HepG2 (cell line): ENCODE results near the gene RWDD2A. TPM values are rescaled to one million over a fixed set of nuclear protein-coding genes. Genes with fewer than 3 reads are reported as not detected.

Experiments
- ATF7-NPFF ChIP-seq: sonication (generic); formaldehyde crosslinking; IDR thresholded peaks from 2 replicates; pipeline ENCODE4 v1.8.1; 2023; ENCODE audit warnings: mild to moderate bottlenecking, low read depth, missing genetic modification reagents, moderate library complexity
- ERF ChIP-seq: IDR thresholded peaks from 2 replicates; pipeline ENCODE4 v1.6.1; 2018; ENCODE audit warnings: missing biosample characterization, missing genetic modification reagents
- KMT2A ChIP-seq: sonication (generic); formaldehyde crosslinking; IDR thresholded peaks from 2 replicates; pipeline ENCODE4 v1.4.0; 2020; ENCODE audit warnings: missing genetic modification reagents
- MYC ChIP-seq: sonication (generic); formaldehyde crosslinking; IDR thresholded peaks from 2 replicates; pipeline ENCODE4 v1.9.0; 2021; ENCODE audit warnings: missing genetic modification reagents, borderline replicate concordance
- PRMT3 ChIP-seq: sonication (generic); formaldehyde crosslinking; IDR thresholded peaks from 2 replicates; pipeline ENCODE4 v1.8.1; 2022; ENCODE audit warnings: low read depth, mild to moderate bottlenecking, moderate library complexity, missing genetic modification reagents, borderline replicate concordance
- SAP130 ChIP-seq: IDR thresholded peaks from 2 replicates; pipeline ENCODE4 v1.6.1; 2016; ENCODE audit warnings: low read depth
- TGIF2 ChIP-seq: IDR thresholded peaks from 2 replicates; pipeline ENCODE4 v1.6.1; 2016; ENCODE audit warnings: control low read depth, missing compliant biosample characterization
- ZBTB7A ChIP-seq: sonication (generic); formaldehyde crosslinking; IDR thresholded peaks from 2 replicates; pipeline ENCODE4 v1.8.0; 2022; ENCODE audit warnings: mild to moderate bottlenecking, missing genetic modification reagents
- ZNF20 ChIP-seq: sonication (generic); formaldehyde crosslinking; IDR thresholded peaks from 2 replicates; pipeline ENCODE4 v1.4.0; 2020; ENCODE audit warnings: mild to moderate bottlenecking, moderate library complexity, missing genetic modification reagents
- ZNF546 ChIP-seq: sonication (generic); formaldehyde crosslinking; conservative IDR thresholded peaks from 2 replicates; pipeline ENCODE4 v1.8.1; 2023; ENCODE audit warnings: mild to moderate bottlenecking, missing genetic modification reagents
- polyA plus RNA-seq, 8 experiments: library from polyadenylated mRNA; depleted of rRNA in 3 of 8; stranded (reverse) in 7 of 8; unstranded in 1 of 8; fragments of >200 nt; fragmentation: Illumina TruSeq in 4 of 8; extraction: Trizol in 4 of 8; gene quantifications; 2 replicates each; pipeline versions ENCODE4 v1.2.1 to v1.2.3, GENCODE V29; 2011 to 2016; ENCODE audit warnings: low read depth in 4 of 8, missing spikeins in 1 of 8, mixed read lengths in 1 of 8; ENCODE audit not compliant: insufficient read depth in 1 of 8
- total RNA-seq, 5 experiments: library from RNA; depleted of rRNA; stranded (reverse); fragments of >200 nt; fragmentation: Illumina TruSeq; extraction: Trizol; gene quantifications; 2 replicates each; pipeline ENCODE4 v1.2.3, GENCODE V29; 2016; ENCODE audit warnings: low read depth in 1 of 5
- TF ChIP-seq, protein P1 (sequence below): sonication (generic); formaldehyde crosslinking; IDR thresholded peaks from 2 replicates; pipeline ENCODE4 v1.8.1; 2022; ENCODE audit warnings: mild to moderate bottlenecking, missing genetic modification reagents
- TF ChIP-seq, protein P2 (sequence below): sonication (generic); formaldehyde crosslinking; IDR thresholded peaks from 2 replicates; pipeline ENCODE4 v1.5.1; 2020; ENCODE audit warnings: mild to moderate bottlenecking, missing genetic modification reagents, moderate library complexity
- TF ChIP-seq, protein P3 (sequence below): sonication (generic); formaldehyde crosslinking; IDR thresholded peaks from 2 replicates; pipeline ENCODE4 v1.4.0; 2020; ENCODE audit warnings: missing genetic modification reagents, mild to moderate bottlenecking, borderline replicate concordance
- TF ChIP-seq, protein P4 (sequence below): IDR thresholded peaks from 2 replicates; pipeline ENCODE4 v1.6.1; 2016; ENCODE audit warnings: missing compliant biosample characterization, missing genetic modification reagents, borderline replicate concordance
- TF ChIP-seq, protein P5 (sequence below): sonication (generic); formaldehyde crosslinking; conservative IDR thresholded peaks from 2 replicates; pipeline ENCODE4 v1.4.0; 2020; ENCODE audit warnings: missing genetic modification reagents

Gene RWDD2A
- total and polyA plus RNA-seq, 2 of the 13 experiments (the other 11 are each of a cell fraction or from before 2014, with no cell fraction given), result 5.3 to 8.1 TPM

DNA sequence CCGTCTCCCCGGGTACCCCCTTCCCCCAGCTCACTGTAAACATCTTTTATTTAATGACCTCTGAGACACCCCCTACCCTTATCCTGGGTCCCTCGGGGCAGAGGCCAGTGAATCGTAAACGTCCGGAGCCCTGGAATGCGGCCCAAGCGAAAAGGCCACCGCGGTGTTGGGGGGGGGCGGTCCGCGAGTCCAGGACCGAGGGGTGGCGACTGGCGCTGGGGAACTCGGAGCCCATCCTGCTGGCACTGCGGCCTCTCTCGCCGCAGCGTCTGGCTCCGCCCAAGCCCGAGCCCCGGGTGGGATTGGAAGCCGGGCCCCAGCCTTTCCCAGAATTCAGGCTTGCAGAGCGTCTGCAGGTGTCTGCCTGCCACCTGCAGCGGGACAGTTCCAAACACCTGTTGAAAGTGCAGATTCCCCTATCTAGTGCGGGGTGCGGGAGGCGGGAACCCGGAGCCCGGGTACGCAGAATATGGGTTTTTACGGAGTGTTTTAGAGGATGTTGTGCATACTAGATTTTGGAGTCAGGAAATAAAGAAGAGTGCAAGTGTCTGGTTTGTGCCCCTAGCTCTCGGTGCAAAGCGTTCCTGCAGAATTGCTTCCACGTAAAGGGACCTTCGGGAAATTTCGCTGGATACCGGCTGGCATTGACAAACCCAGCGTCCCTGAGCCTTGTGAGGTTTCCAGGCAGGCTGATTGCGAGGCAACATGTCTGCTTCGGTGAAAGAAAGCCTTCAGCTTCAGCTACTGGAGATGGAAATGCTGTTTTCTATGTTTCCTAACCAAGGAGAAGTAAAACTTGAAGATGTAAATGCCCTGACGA lies 800 bp downstream of the RWDD2A start (continued):
- 0 out of 2 replicates have a peak, but pooled peaks have one; percentile 3 for TF ChIP-seq ZBTB7A (CRISPR knock-in tag)
- no peak for TF ChIP-seq ZNF546 (CRISPR knock-in tag)
- TF ChIP-seq KMT2A (CRISPR knock-in tag), result peak; percentile 65; the same call in 1 of the 2 replicates
- TF ChIP-seq, protein P1, sequence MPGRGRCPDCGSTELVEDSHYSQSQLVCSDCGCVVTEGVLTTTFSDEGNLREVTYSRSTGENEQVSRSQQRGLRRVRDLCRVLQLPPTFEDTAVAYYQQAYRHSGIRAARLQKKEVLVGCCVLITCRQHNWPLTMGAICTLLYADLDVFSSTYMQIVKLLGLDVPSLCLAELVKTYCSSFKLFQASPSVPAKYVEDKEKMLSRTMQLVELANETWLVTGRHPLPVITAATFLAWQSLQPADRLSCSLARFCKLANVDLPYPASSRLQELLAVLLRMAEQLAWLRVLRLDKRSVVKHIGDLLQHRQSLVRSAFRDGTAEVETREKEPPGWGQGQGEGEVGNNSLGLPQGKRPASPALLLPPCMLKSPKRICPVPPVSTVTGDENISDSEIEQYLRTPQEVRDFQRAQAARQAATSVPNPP (CRISPR knock-in tag), result peak; percentile 15; the same call in 1 of the 2 replicates
- TF ChIP-seq, protein P2, sequence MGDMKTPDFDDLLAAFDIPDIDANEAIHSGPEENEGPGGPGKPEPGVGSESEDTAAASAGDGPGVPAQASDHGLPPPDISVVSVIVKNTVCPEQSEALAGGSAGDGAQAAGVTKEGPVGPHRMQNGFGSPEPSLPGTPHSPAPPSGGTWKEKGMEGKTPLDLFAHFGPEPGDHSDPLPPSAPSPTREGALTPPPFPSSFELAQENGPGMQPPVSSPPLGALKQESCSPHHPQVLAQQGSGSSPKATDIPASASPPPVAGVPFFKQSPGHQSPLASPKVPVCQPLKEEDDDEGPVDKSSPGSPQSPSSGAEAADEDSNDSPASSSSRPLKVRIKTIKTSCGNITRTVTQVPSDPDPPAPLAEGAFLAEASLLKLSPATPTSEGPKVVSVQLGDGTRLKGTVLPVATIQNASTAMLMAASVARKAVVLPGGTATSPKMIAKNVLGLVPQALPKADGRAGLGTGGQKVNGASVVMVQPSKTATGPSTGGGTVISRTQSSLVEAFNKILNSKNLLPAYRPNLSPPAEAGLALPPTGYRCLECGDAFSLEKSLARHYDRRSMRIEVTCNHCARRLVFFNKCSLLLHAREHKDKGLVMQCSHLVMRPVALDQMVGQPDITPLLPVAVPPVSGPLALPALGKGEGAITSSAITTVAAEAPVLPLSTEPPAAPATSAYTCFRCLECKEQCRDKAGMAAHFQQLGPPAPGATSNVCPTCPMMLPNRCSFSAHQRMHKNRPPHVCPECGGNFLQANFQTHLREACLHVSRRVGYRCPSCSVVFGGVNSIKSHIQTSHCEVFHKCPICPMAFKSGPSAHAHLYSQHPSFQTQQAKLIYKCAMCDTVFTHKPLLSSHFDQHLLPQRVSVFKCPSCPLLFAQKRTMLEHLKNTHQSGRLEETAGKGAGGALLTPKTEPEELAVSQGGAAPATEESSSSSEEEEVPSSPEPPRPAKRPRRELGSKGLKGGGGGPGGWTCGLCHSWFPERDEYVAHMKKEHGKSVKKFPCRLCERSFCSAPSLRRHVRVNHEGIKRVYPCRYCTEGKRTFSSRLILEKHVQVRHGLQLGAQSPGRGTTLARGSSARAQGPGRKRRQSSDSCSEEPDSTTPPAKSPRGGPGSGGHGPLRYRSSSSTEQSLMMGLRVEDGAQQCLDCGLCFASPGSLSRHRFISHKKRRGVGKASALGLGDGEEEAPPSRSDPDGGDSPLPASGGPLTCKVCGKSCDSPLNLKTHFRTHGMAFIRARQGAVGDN (CRISPR knock-in tag), result peak; percentile 49
- 0 out of 2 replicates have a peak, but pooled peaks have one; percentile 24 for TF ChIP-seq ATF7-NPFF (CRISPR knock-in tag)
- TF ChIP-seq ERF, result no peak
- peak; percentile 54; the same call in 1 of the 2 replicates for TF ChIP-seq SAP130
- no peak for TF ChIP-seq MYC (CRISPR knock-in tag)
- TF ChIP-seq PRMT3 (CRISPR knock-in tag), result 0 out of 2 replicates have a peak, but pooled peaks have one; percentile 36
- TF ChIP-seq, protein P3, sequence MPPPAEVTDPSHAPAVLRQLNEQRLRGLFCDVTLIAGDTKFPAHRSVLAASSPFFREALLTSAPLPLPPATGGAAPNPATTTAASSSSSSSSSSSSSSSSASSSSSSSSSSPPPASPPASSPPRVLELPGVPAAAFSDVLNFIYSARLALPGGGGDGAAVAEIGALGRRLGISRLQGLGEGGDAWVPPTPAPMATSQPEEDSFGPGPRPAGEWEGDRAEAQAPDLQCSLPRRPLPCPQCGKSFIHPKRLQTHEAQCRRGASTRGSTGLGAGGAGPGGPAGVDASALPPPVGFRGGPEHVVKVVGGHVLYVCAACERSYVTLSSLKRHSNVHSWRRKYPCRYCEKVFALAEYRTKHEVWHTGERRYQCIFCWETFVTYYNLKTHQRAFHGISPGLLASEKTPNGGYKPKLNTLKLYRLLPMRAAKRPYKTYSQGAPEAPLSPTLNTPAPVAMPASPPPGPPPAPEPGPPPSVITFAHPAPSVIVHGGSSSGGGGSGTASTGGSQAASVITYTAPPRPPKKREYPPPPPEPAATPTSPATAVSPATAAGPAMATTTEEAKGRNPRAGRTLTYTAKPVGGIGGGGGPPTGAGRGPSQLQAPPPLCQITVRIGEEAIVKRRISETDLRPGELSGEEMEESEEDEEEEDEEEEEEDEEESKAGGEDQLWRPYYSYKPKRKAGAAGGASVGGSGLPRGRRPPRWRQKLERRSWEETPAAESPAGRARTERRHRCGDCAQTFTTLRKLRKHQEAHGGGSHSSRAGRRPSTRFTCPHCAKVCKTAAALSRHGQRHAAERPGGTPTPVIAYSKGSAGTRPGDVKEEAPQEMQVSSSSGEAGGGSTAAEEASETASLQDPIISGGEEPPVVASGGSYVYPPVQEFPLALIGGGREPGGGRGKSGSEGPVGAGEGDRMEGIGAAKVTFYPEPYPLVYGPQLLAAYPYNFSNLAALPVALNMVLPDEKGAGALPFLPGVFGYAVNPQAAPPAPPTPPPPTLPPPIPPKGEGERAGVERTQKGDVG, result 0 out of 2 replicates have a peak, but pooled peaks have one; percentile 22
- 0 out of 2 replicates have a peak, but pooled peaks have one; percentile 47 for TF ChIP-seq TGIF2 (CRISPR knock-in tag)
- TF ChIP-seq, protein P4, sequence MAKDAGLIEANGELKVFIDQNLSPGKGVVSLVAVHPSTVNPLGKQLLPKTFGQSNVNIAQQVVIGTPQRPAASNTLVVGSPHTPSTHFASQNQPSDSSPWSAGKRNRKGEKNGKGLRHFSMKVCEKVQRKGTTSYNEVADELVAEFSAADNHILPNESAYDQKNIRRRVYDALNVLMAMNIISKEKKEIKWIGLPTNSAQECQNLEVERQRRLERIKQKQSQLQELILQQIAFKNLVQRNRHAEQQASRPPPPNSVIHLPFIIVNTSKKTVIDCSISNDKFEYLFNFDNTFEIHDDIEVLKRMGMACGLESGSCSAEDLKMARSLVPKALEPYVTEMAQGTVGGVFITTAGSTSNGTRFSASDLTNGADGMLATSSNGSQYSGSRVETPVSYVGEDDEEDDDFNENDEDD (CRISPR knock-in tag), result peak; percentile 7; the same call in 1 of the 2 replicates
- 0 out of 2 replicates have a peak, but pooled peaks have one; percentile 7 for TF ChIP-seq ZNF20 (CRISPR knock-in tag)
- TF ChIP-seq, protein P5, sequence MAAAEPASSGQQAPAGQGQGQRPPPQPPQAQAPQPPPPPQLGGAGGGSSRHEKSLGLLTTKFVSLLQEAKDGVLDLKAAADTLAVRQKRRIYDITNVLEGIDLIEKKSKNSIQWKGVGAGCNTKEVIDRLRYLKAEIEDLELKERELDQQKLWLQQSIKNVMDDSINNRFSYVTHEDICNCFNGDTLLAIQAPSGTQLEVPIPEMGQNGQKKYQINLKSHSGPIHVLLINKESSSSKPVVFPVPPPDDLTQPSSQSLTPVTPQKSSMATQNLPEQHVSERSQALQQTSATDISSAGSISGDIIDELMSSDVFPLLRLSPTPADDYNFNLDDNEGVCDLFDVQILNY (CRISPR knock-in tag), result no peak
